HG02798 (cell line): ENCODE data around the gene FAM120B.

Source experiments
- ATAC-seq: cut with Tn5 transposase; IDR thresholded peaks from one replicate; pipeline ENCODE4 v1.9.1; 2021; ENCODE audit warnings: mild to moderate bottlenecking; ENCODE audit not compliant: unreplicated experiment, poor library complexity

The FAM120B gene

DNA sequence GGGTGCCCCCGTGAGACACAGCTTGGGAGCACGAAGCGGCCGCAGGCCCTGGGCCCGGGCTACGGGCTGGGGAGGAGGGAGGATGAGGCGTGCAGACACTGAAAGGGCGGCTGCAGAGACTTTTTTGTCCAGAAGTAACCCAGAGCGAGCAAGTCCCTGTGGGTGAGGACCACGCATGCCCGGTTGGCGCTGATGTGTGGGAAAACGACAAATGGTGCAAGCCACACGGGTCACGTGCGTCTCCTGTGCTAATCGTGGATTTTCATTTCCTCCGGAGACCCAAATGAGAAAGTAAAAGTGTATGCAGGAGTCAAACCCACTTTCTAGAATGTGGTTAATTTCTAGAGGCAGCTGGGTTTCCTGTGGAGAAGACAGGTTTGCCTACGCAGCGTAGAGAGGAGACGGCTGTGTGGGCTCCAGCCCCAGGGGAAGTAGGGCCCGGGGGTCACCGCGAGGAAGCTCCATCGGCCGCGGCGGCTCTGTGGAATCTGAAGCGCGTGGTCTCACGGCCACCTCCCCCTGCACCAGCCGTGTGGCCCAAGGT, 34.7 kb upstream of the FAM120B start:
- peak; percentile 82 for ATAC-seq

GRCh38 chr6:170272341-170273065, 34.1 kb upstream of the FAM120B start:
- no peak for ATAC-seq

DNA sequence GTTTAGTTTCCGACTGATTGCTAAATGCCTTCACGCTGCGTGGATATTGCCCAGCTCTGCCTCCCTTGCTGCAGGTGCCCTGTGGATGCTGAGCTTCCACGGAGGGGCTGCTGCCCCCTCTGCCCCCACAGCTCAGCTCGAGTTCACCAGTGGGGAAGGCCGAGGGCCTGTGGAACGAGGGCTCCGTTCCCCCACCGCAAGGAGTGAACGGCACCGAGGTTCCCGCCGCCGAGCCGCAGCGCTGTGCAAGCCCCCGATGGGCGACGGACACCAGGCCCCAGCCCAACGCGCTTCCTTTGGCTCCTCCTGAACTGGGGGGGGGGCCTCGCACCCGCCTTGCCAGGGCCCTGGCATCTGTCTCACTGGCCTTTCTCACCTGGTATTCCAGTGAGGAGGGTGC, 33.4 kb upstream of the FAM120B start:
- ATAC-seq = no peak

DNA sequence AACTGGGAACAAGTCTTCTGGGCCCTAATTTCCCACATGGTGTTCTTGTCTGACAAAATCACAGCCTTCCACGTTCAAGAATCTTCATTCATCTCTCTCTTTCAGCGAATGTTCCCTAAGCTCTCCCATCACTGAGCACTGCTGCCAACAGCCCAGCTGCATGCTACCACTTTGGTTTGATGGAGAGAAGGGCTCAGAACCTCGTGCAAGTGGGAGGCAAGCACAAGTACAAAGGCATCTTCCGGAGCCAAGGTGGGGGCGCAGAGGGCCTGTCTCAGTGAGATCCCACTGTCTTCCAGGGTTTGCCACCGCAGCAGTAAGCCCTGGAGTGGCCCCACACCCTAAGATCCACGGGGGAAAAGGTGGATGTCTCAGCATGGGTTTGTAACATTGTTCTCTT, 32.9 kb upstream of the FAM120B start:
- no peak for ATAC-seq

GRCh38 chr6:170274713-170275560, 31.6 kb upstream of the FAM120B start:
- ATAC-seq = no peak

GRCh38 chr6:170276369-170277057, 30.0 kb upstream of the FAM120B start:
- no peak for ATAC-seq

DNA sequence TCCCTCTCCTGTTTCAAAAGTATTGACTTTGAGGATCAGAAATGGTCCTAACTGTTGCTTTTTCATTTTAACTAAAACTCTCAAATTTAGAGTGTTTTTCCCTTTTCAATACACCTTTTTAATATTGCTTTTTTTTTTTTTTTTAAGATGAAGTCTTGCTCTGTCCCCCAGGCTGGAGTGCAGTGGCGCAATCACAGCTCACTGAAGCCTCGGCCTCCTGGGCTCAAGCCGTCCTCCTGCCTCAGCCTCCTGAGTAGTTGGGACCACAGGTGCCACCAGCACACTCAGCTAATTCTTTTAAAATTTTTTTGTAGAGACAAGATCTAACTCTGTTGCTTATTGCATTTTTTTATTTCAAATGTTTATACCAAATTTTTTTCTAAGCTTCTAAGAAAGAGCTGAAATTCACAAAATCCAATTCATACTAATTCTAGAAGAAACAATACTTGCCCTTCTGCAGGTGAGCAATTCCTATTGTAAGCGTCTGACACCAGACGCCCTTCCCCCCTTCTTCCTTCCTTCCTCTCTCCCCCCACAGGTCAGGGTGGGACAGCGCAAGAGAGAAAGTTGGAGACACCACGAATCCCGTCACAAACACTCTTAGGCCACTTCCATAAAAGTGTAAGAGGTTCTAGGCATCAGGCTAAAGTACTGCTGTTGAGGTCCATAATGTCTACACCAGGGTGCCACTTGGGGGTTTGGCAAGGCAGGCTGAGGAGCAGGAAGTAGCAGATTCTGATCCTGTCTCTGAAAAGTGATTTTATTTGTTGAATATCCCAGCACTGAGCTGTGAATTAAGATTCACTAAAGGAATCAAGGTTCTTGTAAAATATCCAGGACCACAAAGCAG, 28.4 kb upstream of the FAM120B start:
- no peak for ATAC-seq

- no peak for ATAC-seq
These were observed 27.8 kb upstream of the FAM120B start for GRCh38 chr6:170278743-170279094.

GRCh38 chr6:170279426-170279825, 27.1 kb upstream of the FAM120B start:
- ATAC-seq = no peak

DNA sequence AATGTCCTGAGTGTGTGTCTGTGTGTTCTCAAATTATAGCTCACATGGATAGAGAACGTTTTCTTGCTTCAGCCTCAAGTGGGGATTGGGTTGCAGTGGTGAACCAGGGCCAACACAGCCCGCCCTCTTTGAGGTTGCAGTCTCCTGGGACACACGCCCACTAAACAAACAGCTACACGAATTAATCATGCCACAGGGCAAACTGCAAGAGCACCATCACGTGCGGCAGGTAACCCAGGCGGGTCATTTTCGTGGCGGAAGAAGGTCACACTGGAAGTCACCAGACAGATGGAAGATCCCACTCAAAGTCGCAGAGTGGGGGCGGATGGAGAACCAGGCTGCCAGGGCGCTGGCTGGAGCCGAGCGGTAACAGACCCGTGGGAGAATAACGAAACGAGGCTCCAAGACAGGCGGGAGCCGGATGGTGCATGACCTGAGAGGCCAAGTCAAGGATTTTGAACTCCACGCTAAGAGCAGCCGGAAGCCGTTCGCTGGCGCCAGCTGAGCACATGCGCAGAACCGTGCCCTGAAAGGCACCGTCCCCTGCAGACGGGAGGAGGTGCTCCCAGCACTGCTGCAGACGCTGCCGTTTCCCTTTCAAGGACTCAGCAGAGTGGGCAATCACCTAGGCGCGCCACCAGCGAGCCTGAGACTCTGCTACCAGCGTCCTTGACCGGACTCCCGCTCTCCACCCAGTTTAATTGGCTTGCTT, 26.4 kb upstream of the FAM120B start:
- ATAC-seq = no peak

GRCh38 chr6:170280689-170281045, 25.9 kb upstream of the FAM120B start:
- no peak for ATAC-seq

- no peak for ATAC-seq
These were observed 24.9 kb upstream of the FAM120B start for GRCh38 chr6:170281331-170282292.

DNA sequence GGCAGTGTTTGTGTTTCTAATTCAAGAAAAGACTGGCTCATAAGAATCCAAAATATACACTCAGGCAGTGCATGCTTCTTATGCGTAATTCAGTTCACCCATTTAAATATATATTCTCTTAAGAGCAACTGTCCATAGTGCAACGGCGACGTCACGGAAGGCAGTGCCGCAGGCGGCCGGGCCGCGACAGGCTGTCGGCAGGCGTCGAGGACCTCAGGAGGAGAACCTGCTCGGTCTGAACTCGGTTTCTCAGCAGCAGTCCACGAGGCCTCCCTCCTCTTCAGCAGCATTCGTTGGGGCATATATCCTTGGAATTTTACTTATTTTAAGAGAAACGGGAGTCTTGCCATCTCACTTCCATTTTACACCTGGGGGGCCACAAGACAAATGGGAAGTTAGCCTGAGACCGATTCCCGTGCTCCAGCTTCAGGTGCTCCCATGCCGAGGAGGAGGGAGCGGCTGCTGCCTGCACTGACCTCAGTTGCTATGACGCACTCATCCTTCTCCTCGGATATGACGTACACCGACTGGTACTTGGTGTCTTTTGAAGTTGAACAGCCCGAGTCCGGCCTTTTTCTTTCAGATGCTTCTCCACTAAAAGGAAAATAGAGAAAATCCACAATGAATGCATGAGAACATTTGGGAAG, 23.9 kb upstream of the FAM120B start:
- no peak for ATAC-seq

DNA sequence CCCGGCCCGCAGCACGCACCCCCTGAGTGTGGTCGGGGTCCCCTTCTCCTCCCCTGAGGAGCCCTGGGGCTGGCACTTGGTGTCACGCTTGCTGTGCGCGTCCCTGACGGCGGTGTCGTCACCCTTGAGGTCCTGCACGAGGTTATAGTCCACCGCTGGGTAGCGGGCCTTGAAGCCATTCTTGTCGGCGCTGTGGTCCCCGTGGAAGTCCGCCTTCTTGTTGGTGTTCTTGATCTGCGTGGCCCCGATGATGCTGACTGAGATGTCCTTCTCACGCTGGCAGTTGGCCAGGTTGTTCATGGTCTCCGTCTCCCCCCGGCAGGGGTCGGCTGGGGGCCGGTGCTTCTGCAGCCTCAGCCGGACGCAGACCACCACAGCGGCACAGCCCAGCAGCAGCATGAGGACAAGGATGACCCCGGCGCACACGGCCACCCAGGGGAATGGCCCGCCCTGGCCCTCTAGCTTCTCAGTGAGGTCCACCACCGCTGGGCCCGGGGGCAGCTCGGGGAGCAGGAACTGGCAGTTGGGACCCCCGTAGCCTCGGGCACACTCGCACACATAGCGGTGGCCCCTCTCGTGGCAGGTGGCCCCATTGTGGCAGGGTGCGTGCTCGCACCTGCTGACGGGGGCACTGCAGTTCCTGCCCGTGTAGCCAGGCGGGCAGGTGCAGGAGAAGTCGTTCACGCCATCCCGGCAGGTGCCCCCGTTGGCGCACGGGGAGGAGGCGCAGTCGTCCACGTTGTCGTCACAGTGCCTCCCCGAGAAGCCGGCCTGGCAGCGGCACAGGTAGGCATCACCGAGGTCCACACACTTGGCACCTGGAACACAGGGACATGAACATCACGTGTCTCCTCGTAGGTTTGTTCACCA, 23.1 kb upstream of the FAM120B start:
- ATAC-seq = no peak

GRCh38 chr6:170284126-170284773, 22.3 kb upstream of the FAM120B start:
- no peak for ATAC-seq

DNA sequence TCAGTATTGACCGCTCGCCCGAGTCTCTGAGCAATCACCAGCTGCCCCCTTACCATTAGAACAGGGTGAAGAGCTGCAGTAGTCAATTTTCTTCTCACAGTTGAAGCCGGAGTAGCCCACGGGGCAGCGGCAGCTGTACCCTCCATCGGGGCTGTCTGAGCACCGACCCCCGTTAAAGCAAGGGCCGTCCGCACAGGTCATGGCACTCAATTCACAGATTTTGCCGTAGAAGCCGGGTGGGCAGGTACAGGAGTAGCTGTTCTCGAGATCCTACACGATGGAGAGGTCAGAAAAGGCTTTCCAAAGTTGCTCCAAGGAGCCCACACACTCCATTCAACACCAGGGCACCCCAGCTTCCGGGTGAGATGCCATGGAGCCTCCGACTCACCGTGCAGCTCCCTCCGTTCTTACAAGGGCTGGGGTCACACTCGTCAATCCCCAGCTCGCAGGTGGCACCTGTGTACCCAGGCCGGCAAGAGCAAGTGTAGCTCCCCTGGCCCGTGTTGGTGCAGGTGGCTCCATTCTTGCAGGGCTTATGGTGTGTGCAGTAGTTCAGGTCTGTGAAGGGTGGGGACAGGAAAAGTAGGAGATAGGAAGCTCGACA, 21.6 kb upstream of the FAM120B start:
- no peak for ATAC-seq
